ELF-1 (cell line): ENCODE measurements around the gene C1QTNF4.
"Not testable (repeated sequence)": the region's sequence is repeated elsewhere in the genome, so short reads cannot be mapped to it uniquely, and the experiment has no call there.

ENCODE experiments used
- DNase-seq: peaks from one replicate; pipeline ENCODE4 v3.0.0-alpha.2; 2016; ENCODE audit warnings: low read depth, low spot score

C1QTNF4 gene

DNA sequence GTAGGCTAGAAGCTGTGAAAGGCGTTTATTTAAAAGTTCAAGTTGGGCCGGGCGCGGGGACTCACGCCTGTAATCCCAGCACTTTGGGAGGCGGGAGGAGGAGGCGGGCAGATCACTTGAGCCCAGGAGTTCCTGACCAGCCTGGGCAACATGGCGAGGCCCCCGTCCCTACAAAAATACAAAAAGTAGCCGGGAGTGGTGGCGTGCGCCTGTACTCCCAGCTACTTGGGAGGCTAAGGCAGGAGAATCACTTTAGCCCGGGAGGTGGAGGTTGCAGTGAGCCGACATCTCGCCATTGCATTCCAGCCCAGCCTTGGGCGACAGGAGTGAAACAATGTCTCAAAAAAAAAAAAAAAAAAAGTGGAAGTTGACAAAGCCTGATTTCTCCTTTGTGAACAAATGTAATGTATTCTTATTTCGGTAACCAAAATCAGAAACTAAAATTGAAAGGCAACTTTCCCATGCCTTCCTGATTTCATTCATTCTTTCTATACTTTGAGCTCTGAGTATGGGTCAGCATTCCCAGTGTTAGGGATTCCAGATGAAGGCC is 28.0 kb downstream of the C1QTNF4 start:
- no peak for DNase-seq

- peak; percentile 65 for DNase-seq
These were observed 28.7 kb downstream of the C1QTNF4 start, which contains the start of gene PTPMT1 for GRCh38 chr11:47565340-47566148. TSS of gene PTPMT1 (plus strand) at chr11:47565599. CDS start at chr11:47565623, 24 bp downstream.

DNA sequence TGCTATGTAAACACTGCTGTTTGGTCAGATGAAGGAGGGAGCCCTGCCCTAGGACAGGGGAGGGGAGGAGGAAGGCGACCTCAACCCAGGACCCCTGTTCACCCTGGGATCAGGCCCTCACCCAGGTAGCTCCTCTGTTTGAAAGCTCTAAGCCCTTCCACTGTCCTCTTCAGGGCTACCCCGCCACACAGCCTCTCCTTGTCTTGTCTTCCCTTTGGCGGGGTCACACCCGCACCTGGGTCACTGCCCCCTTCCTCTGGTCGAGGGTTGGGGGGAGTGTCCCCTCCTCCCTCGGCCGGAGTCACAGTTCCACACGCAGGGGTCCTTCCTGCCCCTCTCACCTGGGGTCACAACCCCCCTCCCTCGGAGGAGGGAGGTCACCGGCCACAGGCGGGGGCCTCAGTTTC is 29.3 kb downstream of the C1QTNF4 start:
- DNase-seq = no peak

- not testable (repeated sequence) for DNase-seq
These were observed 29.8 kb downstream of the C1QTNF4 start for GRCh38 chr11:47564366-47564765.

DNA sequence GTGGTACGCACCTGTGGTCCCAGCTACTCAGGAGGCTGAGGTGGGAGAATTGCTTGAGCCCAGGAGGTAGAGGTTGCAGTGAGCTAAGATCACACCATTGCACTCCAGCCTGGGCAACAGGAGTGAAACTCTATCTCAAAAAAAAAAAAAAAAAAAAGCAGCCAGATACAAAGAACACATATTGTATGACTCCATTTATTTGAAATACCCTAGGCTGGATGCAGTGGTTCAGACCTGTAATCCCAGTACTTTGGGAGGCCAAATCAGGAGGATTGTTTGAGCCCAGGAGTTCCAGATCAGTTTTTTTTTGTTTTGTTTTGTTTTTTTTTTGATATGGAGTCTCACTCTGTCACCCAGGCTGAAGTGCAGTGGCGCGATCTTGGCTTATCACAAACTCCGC is 31.8 kb downstream of the C1QTNF4 start:
- DNase-seq = not testable (repeated sequence)

- no peak for DNase-seq
These were observed 33.8 kb downstream of the C1QTNF4 start for GRCh38 chr11:47560426-47560825.

DNA sequence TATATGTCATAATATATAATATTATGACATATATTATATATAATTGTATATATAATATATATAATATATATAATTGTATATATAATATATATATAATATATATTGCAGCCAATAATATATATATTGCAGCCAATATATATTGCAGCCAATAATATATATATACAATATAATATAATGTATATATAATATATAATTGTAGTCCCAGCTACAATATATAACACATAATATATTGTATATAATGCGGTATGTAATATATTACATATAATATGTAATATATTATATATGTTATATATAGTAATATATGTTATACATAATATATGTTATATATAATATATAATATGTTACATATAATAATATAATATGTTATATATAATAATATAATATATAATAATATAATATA is 35.5 kb downstream of the C1QTNF4 start:
- DNase-seq = no peak

GRCh38 chr11:47557004-47557403 is 37.2 kb downstream of the C1QTNF4 start:
- not testable (repeated sequence) for DNase-seq

DNA sequence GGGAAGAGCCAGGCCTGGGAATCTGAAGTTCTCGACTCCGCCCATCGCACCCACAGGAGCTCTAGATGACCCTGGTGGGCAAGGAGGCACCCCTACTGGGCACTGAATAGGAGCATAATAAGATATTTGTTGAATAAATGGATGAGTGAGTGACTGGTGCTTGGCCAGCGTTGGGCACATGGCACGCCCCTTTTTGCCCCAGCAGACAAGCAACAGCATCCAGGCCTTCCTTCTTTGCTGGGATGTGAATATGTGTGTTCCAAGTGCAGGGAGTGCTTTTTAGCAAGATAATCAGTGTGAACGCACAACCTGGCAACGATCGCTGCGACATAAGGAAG is 40.8 kb downstream of the C1QTNF4 start:
- DNase-seq = no peak

DNA sequence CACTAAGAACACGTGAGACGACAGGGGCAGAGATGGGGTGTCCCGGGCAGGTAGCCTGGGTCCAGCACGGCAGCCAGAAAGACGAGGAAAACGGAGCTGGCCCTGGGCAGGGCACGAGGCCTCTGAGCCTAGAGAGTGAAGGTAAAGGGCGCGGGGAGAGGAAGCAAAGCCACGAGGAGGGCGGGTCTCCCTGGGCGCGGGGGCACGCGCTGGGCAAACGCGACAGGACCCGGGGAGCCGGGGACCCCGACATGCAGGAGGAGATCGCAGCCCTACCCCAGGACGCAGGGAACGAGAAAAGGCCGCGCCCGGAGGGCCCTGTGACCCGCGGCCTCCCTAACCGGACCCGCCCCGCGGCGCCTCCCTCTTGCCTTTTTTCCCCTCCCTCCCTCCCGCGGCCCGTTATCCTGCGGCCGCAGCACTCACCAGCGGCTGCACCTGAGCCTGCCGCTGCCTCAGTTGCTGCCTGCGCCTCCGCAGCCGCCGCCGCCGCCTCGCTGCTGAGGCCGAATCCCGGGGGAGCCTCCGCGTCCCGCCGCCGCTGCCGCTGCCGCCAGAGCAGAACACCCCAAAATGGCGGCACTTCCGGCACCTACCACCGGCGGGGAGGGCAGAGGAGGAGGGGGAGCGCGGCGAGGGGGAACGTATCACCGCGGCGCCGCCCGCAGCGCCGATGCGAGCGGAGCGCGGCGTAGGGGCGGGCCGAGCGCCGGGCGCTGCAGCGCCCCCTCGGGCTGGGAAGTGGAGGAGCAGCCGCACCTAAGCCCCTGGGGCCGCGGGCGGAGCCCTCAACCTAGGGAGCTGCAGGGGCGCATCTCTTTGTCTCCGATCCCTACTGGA is 41.4 kb downstream of the C1QTNF4 start, which contains the start of gene CELF1:
Gene CELF1 (minus strand): TSS at position 567 of the 840 bp plus-strand sequence. CDS start 53,609 bp downstream, outside the sequence.
- DNase-seq = peak; percentile 95

GRCh38 chr11:47552056-47552565 is 42.1 kb downstream of the C1QTNF4 start:
- peak; percentile 62 for DNase-seq

- peak; percentile 31 for DNase-seq
These were observed 43.1 kb downstream of the C1QTNF4 start for GRCh38 chr11:47551086-47551485.

- no peak for DNase-seq
These were observed 43.7 kb downstream of the C1QTNF4 start for GRCh38 chr11:47550288-47551047.

DNA sequence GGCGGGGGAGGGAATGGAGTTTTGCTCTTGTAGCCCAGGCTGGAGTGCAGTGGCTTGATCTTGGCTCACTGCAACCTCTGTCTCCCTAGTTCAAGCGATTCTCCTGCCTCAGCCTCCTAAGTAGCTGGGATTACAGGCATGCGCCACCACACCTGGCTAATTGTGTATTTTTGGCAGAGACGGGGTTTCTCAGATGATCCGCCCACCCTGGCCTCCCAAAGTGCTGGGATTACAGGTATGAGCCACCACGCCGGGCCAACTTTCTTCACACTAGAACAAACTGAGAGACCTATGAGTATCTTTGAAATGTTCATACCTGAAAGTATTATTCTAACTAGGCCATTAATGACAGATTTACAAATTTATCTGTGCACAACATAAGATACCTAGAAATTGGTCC is 47.9 kb downstream of the C1QTNF4 start:
- not testable (repeated sequence) for DNase-seq

- no peak for DNase-seq
These were observed 48.9 kb downstream of the C1QTNF4 start for GRCh38 chr11:47545298-47545697.

GRCh38 chr11:47541070-47541469 is 53.1 kb downstream of the C1QTNF4 start:
- no peak for DNase-seq

DNA sequence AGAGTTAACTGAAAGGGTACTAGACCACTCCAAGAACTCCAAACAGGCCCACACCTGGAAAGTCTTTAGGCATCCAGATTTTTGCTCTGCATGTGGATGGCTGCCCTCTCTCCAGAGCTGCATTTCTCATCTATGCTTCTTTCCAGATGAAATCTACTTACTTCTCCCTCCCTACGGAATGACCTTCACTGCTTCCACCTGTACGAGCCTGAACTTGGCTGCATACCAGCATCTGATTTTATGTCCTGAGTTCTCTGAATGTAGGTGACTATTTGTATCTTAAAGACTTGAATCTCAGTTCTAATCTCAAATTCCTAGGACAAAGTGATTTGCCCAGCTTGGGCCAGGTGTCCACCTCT is 54.6 kb downstream of the C1QTNF4 start:
- no peak for DNase-seq
